ENCODE results near the gene MICALL2. TPM values are rescaled to one million over a fixed set of nuclear protein-coding genes. Genes with fewer than 3 reads are reported as not detected.

Gene MICALL2
- polyA plus RNA-seq, 1 donor, result 7.4 TPM

DNA sequence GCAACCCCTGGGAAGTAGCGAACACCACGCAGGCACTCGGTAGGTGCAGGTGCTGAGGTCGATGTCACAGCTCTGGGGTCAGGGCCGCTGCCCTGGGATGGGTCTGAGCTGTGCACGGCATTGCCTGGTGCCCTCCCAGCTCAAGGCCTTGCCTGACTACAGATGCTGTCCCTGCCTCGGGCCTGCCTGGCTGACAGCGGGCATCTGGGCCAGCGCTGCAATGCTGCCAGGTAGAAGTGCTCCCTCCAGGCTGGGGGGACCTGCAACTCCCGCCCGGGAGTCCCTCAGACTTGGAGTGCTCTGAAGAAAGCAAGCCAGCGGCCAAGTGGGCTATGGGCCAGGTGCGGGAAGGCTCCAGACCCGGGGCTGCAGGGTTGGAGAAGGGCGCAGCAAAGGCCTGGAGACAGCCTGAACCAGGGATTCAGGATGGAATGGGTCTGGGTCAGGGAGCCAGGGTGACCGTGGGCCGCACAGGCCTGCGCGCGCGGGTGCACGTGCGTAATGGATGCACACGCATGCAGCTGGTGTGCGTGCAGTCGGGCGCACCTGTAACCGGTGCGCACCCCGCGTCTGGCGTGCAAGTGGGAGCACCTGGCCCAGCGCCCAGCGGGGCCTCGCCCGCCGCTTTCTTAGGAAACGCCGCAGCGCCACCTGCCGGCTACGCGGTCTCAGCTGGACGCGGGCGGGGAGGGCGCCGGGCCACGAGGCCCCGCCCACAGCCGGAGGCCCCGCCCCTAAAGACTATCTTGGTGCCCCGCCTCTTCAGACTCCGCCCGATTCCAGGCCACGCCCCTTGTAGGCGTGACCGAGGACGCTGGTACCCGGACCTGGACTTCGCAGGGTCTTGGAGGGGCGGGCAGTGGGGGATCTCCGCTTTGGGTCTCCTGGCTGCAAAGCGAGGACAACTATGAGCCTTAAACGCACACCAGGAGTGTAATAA, 46.7 kb downstream of the MICALL2 start:
- peak; percentile 81 for DNase-seq

- no peak for DNase-seq
These were observed 47.9 kb downstream of the MICALL2 start for GRCh38 chr7:1411414-1411813.

DNA sequence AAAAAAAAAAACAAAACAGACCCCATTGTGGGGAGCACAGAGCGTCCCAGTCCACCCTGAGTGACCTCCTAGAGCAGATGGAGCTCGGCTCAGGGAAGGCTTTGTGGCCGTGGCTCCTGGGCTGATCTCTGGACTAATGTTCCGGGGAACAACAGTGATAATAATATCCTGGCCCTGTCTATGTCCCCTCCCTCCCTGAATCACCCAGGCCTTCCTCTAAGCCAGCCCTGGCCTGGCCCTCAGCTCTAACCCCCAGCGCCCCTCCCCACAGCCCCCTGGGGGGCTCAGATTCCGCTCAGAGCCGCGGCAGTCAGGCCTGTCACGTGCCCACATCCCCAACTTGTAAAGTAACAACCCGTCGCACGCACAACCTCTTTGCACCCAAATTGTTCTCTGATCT, 48.3 kb downstream of the MICALL2 start:
- no peak for DNase-seq

- DNase-seq, result no peak
These were observed 49.7 kb downstream of the MICALL2 start for GRCh38 chr7:1409555-1409954.

DNA sequence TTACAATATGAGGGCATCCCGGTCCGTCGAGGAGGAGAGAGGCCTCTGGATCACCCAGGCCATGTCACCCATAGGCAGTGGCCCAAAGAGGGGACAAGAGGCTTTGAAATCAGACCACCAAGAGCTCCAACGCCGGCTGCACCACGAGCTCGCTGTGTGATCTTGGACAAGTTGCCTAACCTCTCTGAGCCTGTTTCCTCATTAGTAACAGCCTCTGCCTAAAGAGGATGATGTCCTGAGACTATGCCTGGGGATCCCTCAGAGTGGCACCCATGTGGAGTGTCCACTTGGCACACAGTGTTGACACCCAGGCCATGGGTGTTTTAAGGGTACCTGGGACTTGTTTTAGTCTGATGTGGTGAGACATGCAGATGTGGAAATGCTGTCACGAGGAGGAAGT, 50.8 kb downstream of the MICALL2 start:
- DNase-seq, result no peak

DNA sequence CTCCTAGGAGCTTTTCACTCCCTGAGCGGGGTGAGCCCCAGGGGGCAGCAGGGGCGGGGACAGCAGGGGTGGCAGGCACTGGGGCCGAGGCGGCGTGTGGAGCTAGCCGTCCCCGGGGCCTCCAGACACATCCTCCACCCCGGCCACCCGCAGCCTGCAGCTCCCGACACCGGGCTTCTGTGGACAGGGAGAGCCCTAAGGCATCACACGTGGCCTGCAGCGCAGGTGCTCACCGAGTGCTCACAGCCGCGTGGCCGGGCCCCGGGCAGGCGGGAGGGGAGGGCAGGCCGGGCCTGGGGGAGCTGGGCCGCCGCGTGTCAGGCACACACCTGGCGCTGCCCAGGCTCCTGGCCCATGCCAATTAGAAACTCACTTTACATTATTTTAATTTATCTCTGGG, 51.4 kb downstream of the MICALL2 start:
- no peak for DNase-seq

DNA sequence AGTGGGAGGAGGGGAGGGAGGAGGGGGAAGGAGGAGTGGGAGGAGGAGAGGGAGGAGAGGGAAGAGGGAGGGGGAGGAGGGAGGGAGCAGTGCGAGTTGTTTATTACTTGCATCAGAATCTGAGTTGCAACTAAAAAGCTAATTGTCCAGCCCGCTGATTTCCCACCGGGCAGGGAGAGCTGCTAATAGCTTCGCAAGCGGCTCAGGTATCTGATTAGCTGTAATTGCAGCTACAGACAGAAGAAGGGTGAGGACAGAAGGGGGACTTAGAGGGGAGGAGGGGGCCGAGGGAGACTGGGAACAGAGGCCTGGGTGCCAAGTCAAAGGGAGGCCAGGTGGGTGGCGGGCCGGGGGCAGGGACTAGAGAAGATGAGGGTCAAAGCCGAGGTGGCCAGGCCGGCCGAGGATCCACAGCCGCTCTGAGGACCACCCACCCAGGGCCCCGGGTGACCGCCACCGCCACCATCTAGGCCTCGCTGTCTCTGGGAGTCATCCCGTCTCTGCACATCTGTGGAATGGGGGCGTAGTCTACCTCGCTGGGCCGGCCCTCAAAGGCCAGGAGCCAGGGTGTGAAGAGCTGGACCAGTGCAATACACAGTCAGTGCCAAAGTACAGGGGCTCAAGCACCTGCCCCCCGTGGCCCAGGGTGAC, 54.2 kb downstream of the MICALL2 start:
- no peak for DNase-seq

DNA sequence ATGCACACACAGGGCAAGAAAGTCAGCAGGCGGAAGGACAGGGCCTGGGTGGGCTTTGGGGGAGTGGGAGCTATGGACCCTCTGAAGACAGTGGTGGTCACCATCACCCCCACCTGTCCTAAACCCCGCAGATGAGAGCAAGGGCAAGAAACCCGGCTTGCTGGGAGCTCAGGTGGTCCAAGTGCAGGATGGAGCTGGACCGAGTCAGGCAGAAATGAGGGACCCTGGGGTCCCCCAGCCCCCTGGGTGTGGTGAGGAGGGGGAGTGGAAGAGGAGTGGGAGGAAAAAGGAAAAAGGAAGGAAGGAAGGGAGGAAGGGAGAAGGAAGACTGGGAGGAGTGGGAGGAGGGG, 54.8 kb downstream of the MICALL2 start:
- no peak for DNase-seq

DNA sequence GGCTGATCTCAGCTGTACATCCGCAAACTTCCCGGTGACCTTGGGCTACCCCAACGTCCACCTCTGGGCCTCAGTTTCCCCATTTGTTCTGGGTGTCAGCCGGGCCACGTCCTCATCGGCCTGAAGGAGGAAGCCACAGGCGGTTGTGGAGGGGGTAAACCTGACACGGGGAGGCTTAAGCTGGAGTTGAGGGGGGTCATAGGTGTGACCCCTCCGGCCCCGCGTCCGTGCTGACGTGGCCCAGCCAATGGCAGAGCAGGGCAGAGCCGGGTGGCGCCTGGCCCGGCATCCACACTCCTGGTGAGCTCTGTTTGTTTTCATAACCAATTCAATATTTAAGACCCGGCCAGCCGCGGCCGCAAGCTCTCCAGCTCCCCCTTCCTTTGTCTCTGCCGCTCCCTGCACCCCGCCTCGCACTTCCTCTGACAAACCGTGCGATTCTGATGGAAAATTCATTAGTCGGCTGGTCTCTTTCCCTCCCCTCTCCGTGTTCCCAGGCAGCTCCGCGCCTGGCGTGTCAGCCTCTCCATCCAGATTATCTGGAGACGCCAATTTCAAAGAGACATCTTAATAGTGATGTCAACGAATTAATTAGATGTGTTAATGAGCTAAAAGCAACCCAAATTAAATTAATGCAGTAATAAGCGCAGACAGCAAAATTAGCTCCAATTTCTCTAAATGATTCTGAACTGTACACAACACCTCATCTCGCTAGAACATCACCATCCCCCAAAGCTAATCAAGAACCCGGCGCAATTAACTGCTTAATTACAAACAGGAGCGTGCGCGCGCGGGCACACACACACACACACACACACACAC, 55.4 kb downstream of the MICALL2 start:
- peak; percentile 75 for DNase-seq

- no peak for DNase-seq
These were observed 56.3 kb downstream of the MICALL2 start for GRCh38 chr7:1402791-1403637.

- DNase-seq, result no peak
These were observed 57.0 kb downstream of the MICALL2 start for GRCh38 chr7:1402110-1402790.

- no peak for DNase-seq
These were observed 58.3 kb downstream of the MICALL2 start for GRCh38 chr7:1401011-1401410.

DNA sequence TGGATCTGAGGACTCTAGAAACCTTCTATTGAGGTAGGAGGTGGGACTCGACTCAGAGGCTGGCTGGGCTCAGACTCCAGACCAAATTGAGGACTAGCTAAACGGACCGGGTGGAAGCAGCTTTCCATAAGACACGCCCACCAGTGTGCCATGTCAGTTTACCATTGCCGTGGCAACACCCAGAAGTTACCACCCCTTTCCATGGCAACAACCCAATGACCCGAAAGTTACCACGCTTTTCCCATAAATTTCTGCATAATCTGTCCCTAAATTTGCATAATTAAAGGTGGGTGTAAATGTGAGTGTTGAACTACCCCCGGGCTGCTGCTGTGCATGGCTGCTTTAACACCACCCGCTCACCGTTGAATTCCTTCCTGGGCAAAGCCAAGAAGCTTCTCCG, 58.9 kb downstream of the MICALL2 start:
- no peak for DNase-seq

DNA sequence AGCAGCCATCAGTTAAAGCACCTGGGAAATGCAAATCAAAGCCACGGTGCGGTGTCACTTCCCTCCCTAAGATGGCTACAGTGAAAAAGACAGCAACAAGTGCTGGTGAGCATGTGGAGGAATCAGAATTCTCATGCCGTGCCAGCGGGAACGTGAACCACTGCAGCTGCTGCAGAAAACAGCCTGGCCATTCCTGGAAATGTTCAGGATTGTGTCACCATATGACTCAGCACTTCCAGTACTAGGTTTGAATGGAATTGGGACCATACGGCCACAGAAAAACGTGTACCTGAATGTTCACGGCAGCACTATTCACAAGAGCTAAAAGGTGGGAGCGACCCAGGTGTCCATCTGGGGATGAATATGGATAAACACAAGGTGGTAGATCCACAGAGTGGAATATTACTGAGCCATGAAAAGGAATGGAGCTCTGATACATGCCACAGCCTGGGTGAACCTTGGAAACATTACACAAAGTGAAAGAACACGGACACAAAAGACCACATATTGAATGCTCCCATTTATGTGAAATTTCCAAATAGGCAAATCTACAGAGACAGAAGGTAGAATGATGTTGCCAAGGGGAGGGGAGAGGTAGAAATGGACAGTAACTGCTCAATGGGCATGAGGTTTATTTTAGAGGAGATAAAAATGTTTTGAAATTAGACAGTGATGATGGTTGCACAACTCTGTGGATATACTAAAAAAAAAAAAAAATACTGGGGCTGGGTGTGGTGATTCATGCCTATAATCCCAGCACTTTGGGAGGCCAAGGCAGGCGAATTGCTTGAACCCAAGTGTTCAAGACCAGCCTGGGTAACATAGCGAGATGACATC, 61.6 kb downstream of the MICALL2 start:
- DNase-seq, result no peak

- DNase-seq, result no peak
These were observed 63.1 kb downstream of the MICALL2 start for GRCh38 chr7:1396195-1396594.

- no peak for DNase-seq
These were observed 63.8 kb downstream of the MICALL2 start for GRCh38 chr7:1395211-1396070.

- DNase-seq, result no peak
These were observed 64.9 kb downstream of the MICALL2 start for GRCh38 chr7:1394371-1394770.

DNA sequence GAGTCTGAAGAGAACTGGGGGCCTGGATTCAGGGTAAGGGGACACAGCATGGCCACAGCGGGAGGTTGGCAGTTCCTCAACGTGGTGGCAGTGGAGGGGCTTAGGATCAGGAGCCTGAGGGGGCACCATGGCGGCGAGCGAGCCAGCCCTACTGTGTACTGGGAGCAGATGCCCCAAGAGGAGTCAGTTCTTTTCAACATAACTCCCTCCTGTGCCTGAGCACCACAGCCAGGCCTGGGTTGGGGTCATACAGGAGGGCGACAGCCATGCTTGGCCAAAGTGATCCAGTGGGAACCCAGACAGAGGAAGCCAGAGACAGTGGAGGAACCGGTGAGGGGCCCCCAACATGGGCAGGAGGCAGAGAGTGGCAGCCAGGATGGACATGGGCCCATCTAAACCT, 65.8 kb downstream of the MICALL2 start:
- no peak for DNase-seq

DNA sequence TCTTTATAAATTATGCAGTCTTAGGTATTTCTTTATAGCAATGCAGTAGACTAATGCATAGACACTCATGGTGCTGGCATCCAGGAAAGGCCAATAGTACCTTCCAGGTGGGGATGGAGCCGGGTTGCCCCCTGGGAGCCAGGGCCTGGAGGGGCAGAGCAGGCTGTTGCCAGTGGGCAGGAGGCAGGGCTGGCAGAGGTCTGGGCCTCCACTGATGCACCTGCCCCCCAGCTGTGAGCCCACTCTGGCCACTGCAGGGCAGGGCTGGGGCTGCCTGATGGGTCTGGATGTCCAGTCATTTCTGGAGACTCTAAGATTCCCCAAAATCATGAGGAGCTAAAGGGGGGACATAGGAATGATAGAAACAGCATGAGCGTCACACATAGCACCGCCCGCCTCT, 66.7 kb downstream of the MICALL2 start:
- DNase-seq, result no peak

DNA sequence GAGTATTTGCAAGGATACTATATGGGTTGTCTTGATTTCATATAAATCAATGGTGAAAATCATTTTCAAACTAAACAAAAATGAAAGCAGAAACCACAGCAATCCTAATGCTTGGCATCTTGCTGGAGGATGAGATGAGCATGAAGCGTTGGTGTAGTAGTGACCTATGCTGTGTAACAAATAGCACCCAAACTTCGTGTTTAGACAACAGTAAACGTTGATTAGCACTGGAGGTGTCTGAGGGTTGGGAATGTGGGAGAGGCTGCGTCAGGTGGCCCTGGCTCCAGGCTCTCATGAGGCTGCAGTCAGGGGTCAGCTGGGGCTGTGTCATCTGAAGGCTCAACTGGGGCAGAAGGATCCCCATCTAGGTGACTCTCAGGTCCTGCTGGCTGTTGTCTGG, 67.8 kb downstream of the MICALL2 start:
- DNase-seq, result no peak

Measured in hindlimb muscle (tissue), 1 donor.